Measurements from ENCODE around the gene L3MBTL2. TPM values are rescaled to one million over a fixed set of nuclear protein-coding genes. Genes with fewer than 3 reads are reported as not detected.
A peak's percentile ranks its signal among the peaks of the same experiment; 100 is the strongest.

Gene L3MBTL2
- polyA plus RNA-seq, 1 experiment = 19.1 TPM

GRCh38 chr22:41249442-41249841, 44.3 kb downstream of the L3MBTL2 start:
- TF ChIP-seq CTCF (IDR thresholded peaks at IDR 0.05; ENCODE audit: low read depth, low read length) = no peak
- CTCF ChIA-PET = no interaction called here
- no peak overlapping the region for H3K4me3 ChIP-seq (ENCODE audit: low read depth, low read length)
- H3K27ac ChIP-seq (ENCODE audit: low read depth, low read length) = no peak overlapping the region
- POLR2A ChIA-PET = no interaction called here
- no peaks in the 10 kb centered on the region; the same call in 1 of the 2 replicates for H3K9me3 ChIP-seq (ENCODE audit: control insufficient read depth, insufficient read depth, low read length)
- no peak for DNase-seq (ENCODE audit: low read depth, low spot score)
- H3K27me3 ChIP-seq (ENCODE audit: control insufficient read depth, insufficient read depth, low read length) = no peaks in the 10 kb centered on the region

GRCh38 chr22:41250127-41250526, 45.0 kb downstream of the L3MBTL2 start:
- Histone ChIP-seq H3K27ac (ENCODE audit: low read depth, low read length) (no peak overlapping the region), H3K27me3 (ENCODE audit: control insufficient read depth, insufficient read depth, low read length) (no peaks in the 10 kb centered on the region), H3K4me3 (ENCODE audit: low read depth, low read length) (no peak overlapping the region), H3K9me3 (ENCODE audit: control insufficient read depth, insufficient read depth, low read length) (no peaks in the 10 kb centered on the region; the same call in 1 of the 2 replicates)
- ChIA-PET CTCF (no interaction called here), POLR2A (no interaction called here)
- TF ChIP-seq CTCF (IDR thresholded peaks at IDR 0.05; ENCODE audit: low read depth, low read length) = no peak
- no peak for DNase-seq (ENCODE audit: low read depth, low spot score)

DNA sequence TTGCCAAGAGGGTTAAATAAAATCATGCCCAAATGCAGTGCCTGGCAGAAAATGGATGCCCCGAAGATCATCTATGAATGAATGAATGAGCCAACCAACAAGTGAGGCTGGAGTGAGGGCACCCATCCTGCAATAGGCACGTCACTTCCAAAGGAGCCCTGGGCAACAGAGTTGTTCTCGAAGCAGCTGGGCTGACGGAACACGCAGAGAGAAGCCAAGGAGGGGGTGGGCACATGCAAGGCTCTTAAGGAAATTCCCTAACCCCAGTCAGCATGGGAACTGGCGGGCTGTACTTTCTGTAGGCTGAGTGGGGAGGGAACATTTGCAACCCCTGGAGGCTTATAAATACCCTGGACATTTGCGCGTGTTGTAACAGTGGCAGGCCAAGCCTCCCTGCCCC, 47.3 kb downstream of the L3MBTL2 start:
- Histone ChIP-seq H3K4me3 (ENCODE audit: low read depth, low read length) (no peak overlapping the region), H3K9me3 (ENCODE audit: control insufficient read depth, insufficient read depth, low read length) (no peaks in the 10 kb centered on the region), H3K27me3 (ENCODE audit: control insufficient read depth, insufficient read depth, low read length) (no peaks in the 10 kb centered on the region), H3K27ac (ENCODE audit: low read depth, low read length) (no peak overlapping the region)
- POLR2A ChIA-PET = no interaction called here
- TF ChIP-seq CTCF (IDR thresholded peaks at IDR 0.05; ENCODE audit: low read depth, low read length) = no peak
- CTCF ChIA-PET = no interaction called here
- DNase-seq (ENCODE audit: low read depth, low spot score) = no peak

DNA sequence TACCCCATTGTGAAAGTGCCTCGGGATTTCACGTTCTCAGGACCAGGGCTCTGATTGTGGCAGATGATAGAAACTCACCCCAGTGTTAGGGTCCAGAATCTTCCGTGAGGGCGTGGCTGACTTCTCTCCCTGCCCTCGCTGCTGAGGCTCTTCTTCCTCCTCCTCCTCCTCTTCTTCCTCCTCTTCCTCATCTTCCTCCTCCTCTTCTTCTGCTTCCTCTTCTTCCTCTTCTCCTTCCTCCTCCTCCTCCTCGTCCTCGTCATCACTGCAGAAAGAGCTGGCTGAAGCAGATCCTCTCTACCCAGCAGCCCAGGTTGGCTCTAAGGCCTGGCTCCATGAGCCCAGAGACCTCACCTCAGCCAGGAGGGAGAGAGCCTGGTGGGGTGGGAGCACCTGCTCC, 49.1 kb downstream of the L3MBTL2 start:
- H3K4me3 ChIP-seq (ENCODE audit: low read depth, low read length) = no peak overlapping the region
- no peak for TF ChIP-seq CTCF (IDR thresholded peaks at IDR 0.05; ENCODE audit: low read depth, low read length)
- POLR2A ChIA-PET = no interaction called here
- DNase-seq (ENCODE audit: low read depth, low spot score) = no peak
- no peaks in the 10 kb centered on the region for H3K27me3 ChIP-seq (ENCODE audit: control insufficient read depth, insufficient read depth, low read length)
- H3K27ac ChIP-seq (ENCODE audit: low read depth, low read length) = no peak overlapping the region
- no peaks in the 10 kb centered on the region for H3K9me3 ChIP-seq (ENCODE audit: control insufficient read depth, insufficient read depth, low read length)
- CTCF ChIA-PET = no interaction called here

- ChIA-PET POLR2A (interaction anchor here (0.6 to 0.7 kb wide), 2 partner anchors 166 to 268 kb away, joined by 3 read pairs; no protein-coding TSS in a partner anchor), CTCF (interaction anchor here (0.6 to 0.9 kb wide), 3 partner anchors 18 to 261 kb away, joined by 3 read pairs; no protein-coding TSS in a partner anchor)
- Histone ChIP-seq H3K4me3 (ENCODE audit: low read depth, low read length) (no peak overlapping the region), H3K9me3 (ENCODE audit: control insufficient read depth, insufficient read depth, low read length) (no peaks in the 10 kb centered on the region), H3K27ac (ENCODE audit: low read depth, low read length) (peak overlapping the region; percentile 73), H3K27me3 (ENCODE audit: control insufficient read depth, insufficient read depth, low read length) (no peaks in the 10 kb centered on the region)
- DNase-seq (ENCODE audit: low read depth, low spot score) = peak; percentile 39
- TF ChIP-seq CTCF (IDR thresholded peaks at IDR 0.05; ENCODE audit: low read depth, low read length) = peak; percentile 38
Observed at GRCh38 chr22:41256254-41257253, 51.4 kb downstream of the L3MBTL2 start.
